Trophoblast cell (in vitro differentiated cells and primary cell): Measurements from ENCODE around the gene LRRC59.

ENCODE experiments used
- DNase-seq, 2 donors: peaks; one replicate each; pipeline ENCODE4 v3.0.0-alpha.2; 2016
- H2AFZ ChIP-seq: 2 replicates; pipeline ENCODE4 v1.6.1; 2013; ENCODE audit warnings: low read length, moderate library complexity, mild to moderate bottlenecking; ENCODE audit not compliant: insufficient read depth, poor library complexity
- H2AK5ac ChIP-seq: 2 replicates; pipeline ENCODE4 v1.6.1; 2013; ENCODE audit warnings: mild to moderate bottlenecking, low read length
- H2BK120ac ChIP-seq: 2 replicates; pipeline ENCODE4 v1.6.1; 2013; ENCODE audit warnings: low read length, mild to moderate bottlenecking, moderate library complexity; ENCODE audit not compliant: insufficient read depth, poor library complexity
- H2BK12ac ChIP-seq: 2 replicates; pipeline ENCODE4 v1.6.1; 2013; ENCODE audit warnings: mild to moderate bottlenecking, low read length, moderate library complexity
- H2BK5ac ChIP-seq: 2 replicates; pipeline ENCODE4 v1.6.1; 2013; ENCODE audit warnings: low read length, low read depth, moderate library complexity, mild to moderate bottlenecking; ENCODE audit not compliant: poor library complexity
- H3K14ac ChIP-seq: 2 replicates; pipeline ENCODE4 v1.6.1; 2013; ENCODE audit warnings: mild to moderate bottlenecking, low read length
- H3K18ac ChIP-seq: 2 replicates; pipeline ENCODE4 v1.6.1; 2013; ENCODE audit warnings: mild to moderate bottlenecking, low read length
- H3K23ac ChIP-seq: 2 replicates; pipeline ENCODE4 v1.6.1; 2013; ENCODE audit warnings: low read length
- H3K27ac ChIP-seq: 2 replicates; pipeline ENCODE4 v1.5.1; 2013; ENCODE audit warnings: low read depth, mild to moderate bottlenecking, inconsistent platforms, low read length, moderate library complexity
- H3K27me3 ChIP-seq: 2 replicates; pipeline ENCODE4 v1.6.1; 2013; ENCODE audit warnings: inconsistent platforms, mild to moderate bottlenecking, low read length, moderate library complexity; ENCODE audit not compliant: insufficient read depth
- H3K36me3 ChIP-seq, 2 experiments: 1 replicate in 1 of 2; 2 replicates in 1 of 2; pipeline ENCODE4 v1.6.1; 2013; ENCODE audit warnings: low read length in 2 of 2, mild to moderate bottlenecking in 2 of 2, moderate library complexity in 1 of 2; ENCODE audit not compliant: insufficient read depth in 2 of 2, control insufficient read depth in 1 of 2
- H3K4ac ChIP-seq: 2 replicates; pipeline ENCODE4 v1.6.1; 2013; ENCODE audit warnings: low read depth, mild to moderate bottlenecking, low read length, moderate library complexity
- H3K4me1 ChIP-seq, 2 experiments: 1 replicate in 1 of 2; 2 replicates in 1 of 2; pipeline ENCODE4 v1.6.1; 2013; ENCODE audit warnings: low read length in 2 of 2, mild to moderate bottlenecking in 2 of 2, moderate library complexity in 1 of 2; ENCODE audit not compliant: insufficient read depth in 2 of 2, control insufficient read depth in 1 of 2
- H3K4me2 ChIP-seq: 2 replicates; pipeline ENCODE4 v1.6.1; 2013; ENCODE audit warnings: inconsistent platforms, mild to moderate bottlenecking, low read length, moderate library complexity
- H3K4me3 ChIP-seq: 2 replicates; pipeline ENCODE4 v1.5.1; 2013; ENCODE audit warnings: mild to moderate bottlenecking, low read depth, low read length, inconsistent platforms
- H3K79me1 ChIP-seq: one replicate; pipeline ENCODE4 v1.6.1; 2013; ENCODE audit warnings: low read length
- H3K79me2 ChIP-seq: 2 replicates; pipeline ENCODE4 v1.6.1; 2013; ENCODE audit warnings: low read length, mild to moderate bottlenecking; ENCODE audit not compliant: control insufficient read depth, insufficient read depth, poor library complexity
- H3K9ac ChIP-seq: 2 replicates; pipeline ENCODE4 v1.6.1; 2013; ENCODE audit warnings: mild to moderate bottlenecking, low read length
- H3K9me3 ChIP-seq: 2 replicates; pipeline ENCODE4 v1.6.1; 2013; ENCODE audit warnings: low read depth, mild to moderate bottlenecking, control low read depth, inconsistent platforms, low read length; ENCODE audit not compliant: insufficient read depth
- H4K12ac ChIP-seq: 2 replicates; pipeline ENCODE4 v1.6.1; 2013; ENCODE audit warnings: low read depth, mild to moderate bottlenecking, low read length, moderate library complexity
- H4K8ac ChIP-seq: 2 replicates; pipeline ENCODE4 v1.6.1; 2013; ENCODE audit warnings: low read depth, mild to moderate bottlenecking, low read length, moderate library complexity
- H4K91ac ChIP-seq: one replicate; pipeline ENCODE4 v1.6.1; 2013; ENCODE audit warnings: low read depth, mild to moderate bottlenecking, low read length, moderate library complexity
- WGBS: extraction: QIAGEN DNeasy Blood & Tissue Kit; methylation state at CpG from one replicate; pipeline ENCODE4 v1.1.7; 2013; ENCODE audit warnings: missing lambda C conversion rate; ENCODE audit not compliant: insufficient read length, insufficient coverage; ENCODE audit errors: extremely low coverage; 5-methylcytosine and 5-hydroxymethylcytosine counted together

Gene LRRC59

GRCh38 chr17:50355336-50355700 is 42.0 kb downstream of the LRRC59 start:
- Histone ChIP-seq H3K4me2 (no peak overlapping the region), H4K12ac (no peak overlapping the region), H3K4me3 (no peak overlapping the region), H4K8ac (no peak overlapping the region), H3K14ac (no peak overlapping the region), H2AK5ac (no peak overlapping the region), H3K79me1 (no peaks in the 10 kb centered on the region), H3K36me3 (peaks cover 56 to 73% of the 10 kb centered on the region in 2 experiments), H3K27ac (no peak overlapping the region), H4K91ac (no peak overlapping the region), H2BK5ac (no peak overlapping the region), H3K27me3 (no peaks in the 10 kb centered on the region), H3K9me3 (peaks cover 2% of the 10 kb centered on the region), H3K4ac (no peak overlapping the region), H2BK12ac (no peak overlapping the region), H3K9ac (no peak overlapping the region), H2AFZ (no peak overlapping the region), H2BK120ac (no peak overlapping the region), H3K18ac (no peak overlapping the region), H3K4me1 (no peaks in the 10 kb centered on the region), H3K79me2 (no peaks in the 10 kb centered on the region), H3K23ac (no peak overlapping the region)
- DNase-seq, result no peak
- no CpG with 5 or more reads among the region's 4 CpGs for WGBS

- no peak overlapping the region for H3K4me2 ChIP-seq
- no peak overlapping the region for H3K14ac ChIP-seq
- no peaks in the 10 kb centered on the region for H3K4me1 ChIP-seq
- H2AFZ ChIP-seq, result no peak overlapping the region
- H3K27ac ChIP-seq, result no peak overlapping the region
- H2BK5ac ChIP-seq, result no peak overlapping the region
- no peak overlapping the region for H4K8ac ChIP-seq
- H3K9me3 ChIP-seq, result peaks cover 2% of the 10 kb centered on the region
- H3K23ac ChIP-seq, result no peak overlapping the region
- no peak overlapping the region for H3K18ac ChIP-seq
- H3K9ac ChIP-seq, result no peak overlapping the region
- H2BK120ac ChIP-seq, result no peak overlapping the region
- DNase-seq, result no peak
- no peak overlapping the region for H4K91ac ChIP-seq
- no peaks in the 10 kb centered on the region for H3K27me3 ChIP-seq
- H3K4me3 ChIP-seq, result no peak overlapping the region
- H2BK12ac ChIP-seq, result no peak overlapping the region
- peaks cover 52 to 68% of the 10 kb centered on the region in 2 experiments for H3K36me3 ChIP-seq
- no peaks in the 10 kb centered on the region for H3K79me1 ChIP-seq
- H2AK5ac ChIP-seq, result no peak overlapping the region
- no peak overlapping the region for H4K12ac ChIP-seq
- no peaks in the 10 kb centered on the region for H3K79me2 ChIP-seq
- H3K4ac ChIP-seq, result no peak overlapping the region
- WGBS, result no CpG with 5 or more reads among the region's 13 CpGs
Measured at GRCh38 chr17:50354776-50355175, 42.5 kb downstream of the LRRC59 start.

- H3K9ac ChIP-seq, result no peak overlapping the region
- no peak overlapping the region for H2BK120ac ChIP-seq
- no peaks in the 10 kb centered on the region for H3K79me2 ChIP-seq
- no peak overlapping the region for H4K12ac ChIP-seq
- H3K79me1 ChIP-seq, result no peaks in the 10 kb centered on the region
- no peak overlapping the region for H3K18ac ChIP-seq
- no peak overlapping the region for H3K4me3 ChIP-seq
- no peak overlapping the region for H3K4ac ChIP-seq
- H4K8ac ChIP-seq, result no peak overlapping the region
- peaks cover 2% of the 10 kb centered on the region for H3K9me3 ChIP-seq
- H3K36me3 ChIP-seq, result peaks cover 49 to 63% of the 10 kb centered on the region in 2 experiments
- H3K4me1 ChIP-seq, result no peaks in the 10 kb centered on the region
- H3K27me3 ChIP-seq, result no peaks in the 10 kb centered on the region
- H2AK5ac ChIP-seq, result no peak overlapping the region
- no peak overlapping the region for H3K23ac ChIP-seq
- no peak overlapping the region for H2AFZ ChIP-seq
- no peak for DNase-seq
- H3K14ac ChIP-seq, result no peak overlapping the region
- H3K4me2 ChIP-seq, result no peak overlapping the region
- no peak overlapping the region for H2BK5ac ChIP-seq
- WGBS, result no CpG with 5 or more reads among the region's 15 CpGs
- H4K91ac ChIP-seq, result no peak overlapping the region
- no peak overlapping the region for H3K27ac ChIP-seq
- no peak overlapping the region for H2BK12ac ChIP-seq
Measured at GRCh38 chr17:50354198-50354597, 43.1 kb downstream of the LRRC59 start.

- Histone ChIP-seq H3K27ac (no peak overlapping the region), H4K12ac (no peak overlapping the region), H2BK120ac (no peak overlapping the region), H3K9me3 (peaks cover 2% of the 10 kb centered on the region), H3K4me2 (no peak overlapping the region), H2AFZ (no peak overlapping the region), H3K14ac (no peak overlapping the region), H3K79me2 (no peaks in the 10 kb centered on the region), H2BK12ac (no peak overlapping the region), H3K9ac (no peak overlapping the region), H3K18ac (no peak overlapping the region), H4K8ac (no peak overlapping the region), H3K23ac (no peak overlapping the region), H3K36me3 (peaks cover 48 to 59% of the 10 kb centered on the region in 2 experiments), H2BK5ac (no peak overlapping the region), H4K91ac (no peak overlapping the region), H3K79me1 (no peaks in the 10 kb centered on the region), H3K4me3 (no peak overlapping the region), H3K4me1 (no peaks in the 10 kb centered on the region), H3K4ac (no peak overlapping the region), H3K27me3 (no peaks in the 10 kb centered on the region), H2AK5ac (no peak overlapping the region)
- WGBS, result no CpG with 5 or more reads among the region's 27 CpGs
- DNase-seq, result no peak
Measured at GRCh38 chr17:50353600-50354195, 43.6 kb downstream of the LRRC59 start.
